NCI-H1694 treated with DMSO at 0.1 percent for 48 hours (cell line): ENCODE results near the gene PPIB.
"Not testable (repeated sequence)": the region's sequence is repeated elsewhere in the genome, so short reads cannot be mapped to it uniquely, and the experiment has no call there.

Experiments
- DNase-seq: peaks from one replicate; lab custom pipeline; 2025; lab: John Stamatoyannopoulos, UW

Gene PPIB

DNA sequence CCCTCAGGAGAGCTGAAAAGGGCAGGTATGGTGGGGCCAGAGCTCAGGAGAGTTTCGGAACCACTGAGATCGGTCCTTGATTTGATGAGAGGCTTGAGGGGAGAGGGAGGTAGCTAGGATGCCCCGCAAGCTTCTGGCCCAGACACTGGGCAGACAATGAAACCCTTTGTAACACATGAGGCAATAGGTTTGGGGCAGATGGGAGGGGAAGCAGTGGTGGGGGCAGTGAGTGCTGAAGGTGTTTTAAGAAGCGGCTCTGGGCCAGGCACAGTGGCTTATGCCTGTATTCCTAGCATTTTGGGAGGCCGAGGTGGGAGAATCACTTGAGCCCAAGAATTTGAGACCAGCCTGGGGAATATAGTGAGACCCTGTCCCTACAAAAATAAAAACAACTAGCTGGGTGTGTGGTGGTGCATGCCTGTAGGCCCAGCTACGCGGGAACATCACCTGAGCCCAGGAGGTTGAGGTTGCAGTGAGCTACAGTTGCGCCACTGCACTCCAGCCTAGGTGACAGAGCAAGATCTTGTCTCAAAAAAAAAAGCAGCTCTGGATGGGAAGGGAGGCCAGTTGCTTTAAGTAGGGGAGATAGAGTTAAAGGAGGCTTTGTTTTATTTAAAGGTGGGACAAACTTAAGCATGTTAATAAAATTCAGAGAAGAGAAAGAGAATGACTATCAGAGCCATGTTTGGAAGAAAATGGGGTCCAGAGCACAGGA lies 20.9 kb downstream of the PPIB start:
- no peak for DNase-seq

DNA sequence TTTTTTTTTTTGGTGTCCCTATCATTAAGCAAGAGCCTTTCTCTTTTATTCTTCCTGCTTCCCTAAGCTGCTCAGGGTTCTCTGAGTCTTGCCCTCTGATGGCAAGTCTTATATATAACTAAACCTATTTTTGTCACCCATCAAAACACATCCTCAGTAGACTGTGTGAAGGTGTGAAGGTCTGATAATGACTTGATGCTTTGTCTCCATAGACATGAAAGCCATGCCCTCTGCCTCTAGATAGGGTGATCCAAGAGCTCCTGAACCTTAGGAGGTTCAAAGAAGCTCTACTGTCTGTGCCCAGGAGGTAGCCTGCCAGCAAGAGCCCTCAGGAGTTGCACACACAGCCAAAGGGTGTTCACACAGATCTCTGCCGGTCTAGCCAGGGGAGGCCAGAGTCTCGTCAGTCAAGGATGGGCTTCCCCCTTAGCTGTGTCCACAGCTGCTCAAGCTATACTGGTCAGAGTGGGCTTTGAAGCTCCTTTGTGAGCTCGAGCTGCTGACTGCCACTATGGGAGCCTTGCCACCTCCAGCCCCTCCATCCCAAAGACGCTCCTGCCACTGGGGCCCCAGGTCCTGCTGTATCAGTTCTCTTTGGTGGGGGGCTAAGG lies 24.4 kb downstream of the PPIB start:
- no peak for DNase-seq

DNA sequence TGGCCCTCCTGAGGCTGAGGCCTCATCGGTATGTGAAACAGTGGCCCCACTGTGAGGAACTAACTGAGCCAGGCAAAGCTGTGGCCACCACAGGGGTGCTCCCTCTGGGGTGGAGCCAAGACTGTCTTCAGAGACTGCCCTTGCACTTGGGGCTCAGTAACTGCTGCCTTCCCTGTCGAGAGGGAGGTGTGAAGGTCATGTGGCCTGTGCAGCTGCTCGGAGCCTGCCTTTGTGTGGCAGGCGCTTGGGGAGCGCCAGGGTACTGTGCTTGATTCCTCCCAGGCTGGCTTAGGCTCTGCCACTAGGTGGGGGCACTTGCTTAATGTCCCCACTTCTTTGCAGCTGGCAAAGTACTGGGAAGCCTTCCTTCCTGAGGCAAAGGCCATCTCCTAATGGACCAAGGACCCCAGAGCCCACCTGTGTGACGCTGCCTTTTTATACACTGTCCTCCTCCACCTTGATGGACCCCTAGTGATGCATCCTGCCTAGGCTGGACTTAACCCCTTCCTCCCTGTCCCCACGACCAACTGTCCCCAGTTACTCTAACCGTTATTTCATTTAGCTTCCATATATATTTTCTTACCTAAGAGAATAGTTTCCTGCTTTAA lies 25.5 kb downstream of the PPIB start:
- no peak for DNase-seq

DNA sequence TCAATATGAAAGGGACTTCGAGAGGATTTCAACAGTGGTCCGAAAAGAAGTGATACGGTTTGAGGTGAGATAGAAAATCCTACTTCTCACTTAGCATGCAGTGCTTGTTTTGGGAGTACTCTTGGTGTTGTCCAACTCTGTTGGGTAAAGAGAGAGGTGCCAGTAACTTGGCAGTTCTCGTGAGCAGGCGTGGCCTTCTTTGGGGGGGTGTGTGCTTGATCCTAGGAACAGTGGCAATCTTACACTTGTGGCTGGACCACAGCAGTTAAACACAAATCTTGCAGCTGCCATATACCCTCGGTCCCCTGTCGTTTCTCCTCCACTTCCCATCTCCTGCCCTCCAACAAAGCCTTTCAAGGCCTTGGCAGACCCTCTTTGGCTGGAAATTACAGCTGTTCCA lies 26.5 kb downstream of the PPIB start:
- DNase-seq, result no peak

DNA sequence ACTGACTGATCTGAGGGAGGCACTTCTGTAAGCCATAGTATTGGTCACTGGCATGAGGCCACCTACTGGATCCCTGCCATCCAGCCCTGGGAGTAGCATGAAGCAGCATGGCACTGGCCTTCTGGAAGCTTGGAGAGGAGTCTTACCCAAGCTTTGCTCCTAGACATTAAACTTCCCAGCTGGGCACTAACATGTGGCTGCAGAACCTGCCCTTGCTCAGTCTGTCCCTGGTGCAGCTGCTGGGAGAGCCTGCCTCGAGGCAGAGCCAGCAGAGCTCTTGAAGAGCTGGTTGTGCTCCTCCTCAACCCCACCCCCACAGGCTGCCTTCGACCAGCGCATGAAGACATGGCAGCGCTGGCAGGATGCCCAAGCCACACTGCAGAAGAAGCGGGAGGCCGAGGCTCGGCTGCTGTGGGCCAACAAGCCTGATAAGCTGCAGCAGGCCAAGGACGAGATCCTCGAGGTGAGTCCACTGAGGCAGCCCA lies 28.4 kb downstream of the PPIB start:
- DNase-seq, result no peak

DNA sequence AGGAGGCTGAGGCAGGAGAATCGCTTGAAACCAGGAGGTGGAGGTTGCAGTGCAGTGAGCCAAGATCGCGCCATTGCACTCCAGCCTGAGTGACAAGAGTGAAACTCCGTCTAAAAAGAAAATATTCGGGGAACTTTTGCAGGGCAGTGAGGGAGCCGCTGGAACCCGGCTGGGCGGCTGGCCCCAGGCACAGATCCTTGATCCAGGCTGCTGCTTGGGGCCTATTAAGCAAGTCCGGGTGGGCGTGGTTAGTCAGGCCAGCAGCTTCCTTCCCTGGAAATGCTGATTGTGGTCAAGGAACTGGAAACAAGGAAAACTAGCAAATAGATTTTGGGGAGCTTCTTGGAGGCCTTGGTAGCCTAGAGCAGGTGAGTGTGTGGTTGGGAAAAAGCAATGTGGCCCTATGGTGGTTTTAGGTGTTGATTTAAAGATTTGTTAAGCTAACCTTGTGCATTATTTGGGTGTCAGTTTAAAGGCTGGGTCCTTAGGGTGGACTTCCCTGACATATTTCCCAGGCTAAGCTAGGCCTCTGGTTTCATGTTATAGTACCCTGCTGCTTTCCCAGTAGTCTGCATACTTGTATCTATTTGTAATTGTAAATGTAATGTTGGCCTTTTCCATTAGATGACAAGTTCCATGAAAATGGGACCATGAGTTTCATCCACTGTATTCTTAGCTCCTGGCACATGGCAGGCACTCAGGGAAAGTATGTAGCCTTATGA lies 29.0 kb downstream of the PPIB start:
- DNase-seq, result no peak

DNA sequence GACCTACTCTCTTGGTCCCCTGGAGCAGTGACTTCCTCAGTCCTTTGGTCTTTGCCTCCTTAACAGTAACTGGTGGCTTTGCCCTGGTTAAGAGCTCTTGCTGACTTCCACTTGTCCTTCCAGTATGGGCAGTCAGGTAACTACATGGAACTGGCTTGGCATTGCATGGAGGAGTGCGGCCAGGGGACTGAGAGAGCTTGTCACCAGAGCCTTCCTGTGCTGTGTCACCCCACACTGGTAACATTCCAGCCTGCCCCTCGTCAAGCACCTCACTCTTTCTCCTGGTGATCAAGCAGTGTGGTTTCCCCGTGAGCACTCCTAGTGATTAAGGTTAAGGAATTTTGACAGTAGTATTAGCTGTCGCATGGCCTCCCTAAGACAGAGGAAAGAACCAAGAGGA lies 30.6 kb downstream of the PPIB start:
- no peak for DNase-seq

DNA sequence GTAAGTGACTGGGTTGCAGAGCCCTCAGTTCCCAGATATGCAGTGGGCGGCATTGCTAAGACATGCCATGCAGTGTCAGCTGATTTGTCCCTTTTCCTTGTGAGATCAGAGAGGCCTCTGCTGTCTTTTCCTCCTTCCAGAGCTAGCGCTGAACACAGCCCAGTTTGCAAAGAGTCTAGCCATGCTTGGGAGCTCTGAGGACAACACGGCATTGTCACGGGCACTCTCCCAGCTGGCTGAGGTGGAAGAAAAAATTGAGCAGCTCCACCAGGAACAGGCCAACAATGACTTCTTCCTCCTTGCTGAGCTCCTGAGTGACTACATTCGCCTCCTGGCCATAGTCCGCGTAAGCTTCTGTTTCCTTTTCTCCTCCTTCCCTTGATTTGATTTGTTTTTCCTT lies 31.3 kb downstream of the PPIB start:
- DNase-seq, result no peak

DNA sequence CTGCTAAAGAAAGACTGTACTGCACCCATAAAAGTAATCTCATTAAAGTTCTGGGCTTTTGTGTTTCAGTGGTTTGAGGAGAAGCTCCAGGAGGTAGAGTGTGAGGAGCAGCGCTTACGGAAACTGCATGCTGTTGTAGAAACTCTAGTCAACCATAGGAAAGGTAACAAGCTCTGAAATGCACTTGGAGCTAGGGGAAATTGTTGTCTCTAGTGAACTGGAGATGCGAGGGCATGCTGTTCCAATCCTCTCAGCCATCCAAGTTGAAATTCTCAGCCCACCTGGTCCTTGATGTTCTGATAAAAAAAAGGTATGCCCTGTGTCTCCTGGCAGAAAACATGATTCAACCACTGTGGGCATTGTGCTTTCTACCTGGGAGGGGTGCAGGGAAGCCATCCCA lies 32.7 kb downstream of the PPIB start:
- no peak for DNase-seq

DNA sequence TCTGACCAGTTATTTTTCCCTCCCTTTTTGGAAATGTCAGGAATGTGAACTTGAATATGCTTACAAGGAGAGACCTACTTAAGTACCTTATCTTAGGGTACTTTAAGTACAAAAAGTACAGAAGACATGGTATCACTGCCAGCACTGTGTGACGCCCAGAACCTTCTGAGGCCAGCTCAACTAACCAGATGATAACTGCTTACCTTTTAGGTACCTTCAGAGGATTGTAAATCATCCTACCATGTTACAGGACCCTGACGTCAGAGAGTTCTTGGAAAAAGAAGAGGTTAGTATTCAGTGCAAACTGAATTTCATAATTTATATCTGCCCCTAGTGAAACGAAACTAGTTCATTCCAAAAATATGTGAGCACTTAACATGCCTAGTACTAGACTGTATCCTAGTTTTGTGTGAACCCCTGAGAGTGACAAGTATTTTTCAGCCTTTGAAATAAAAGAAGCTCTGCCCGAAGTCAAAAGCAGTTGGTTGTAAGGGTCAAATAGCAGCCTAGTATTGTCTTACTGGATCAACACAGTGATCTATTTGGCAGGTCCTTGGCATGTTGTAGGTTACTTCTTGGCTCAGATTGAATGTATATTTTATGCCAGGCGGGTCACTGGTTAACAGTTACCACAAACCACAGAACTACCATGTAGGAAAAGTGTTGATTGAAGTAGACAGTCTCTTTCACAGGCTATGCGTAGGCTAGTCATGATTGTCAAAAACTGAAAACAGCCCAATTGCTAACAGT lies 35.1 kb downstream of the PPIB start:
- DNase-seq, result no peak

DNA sequence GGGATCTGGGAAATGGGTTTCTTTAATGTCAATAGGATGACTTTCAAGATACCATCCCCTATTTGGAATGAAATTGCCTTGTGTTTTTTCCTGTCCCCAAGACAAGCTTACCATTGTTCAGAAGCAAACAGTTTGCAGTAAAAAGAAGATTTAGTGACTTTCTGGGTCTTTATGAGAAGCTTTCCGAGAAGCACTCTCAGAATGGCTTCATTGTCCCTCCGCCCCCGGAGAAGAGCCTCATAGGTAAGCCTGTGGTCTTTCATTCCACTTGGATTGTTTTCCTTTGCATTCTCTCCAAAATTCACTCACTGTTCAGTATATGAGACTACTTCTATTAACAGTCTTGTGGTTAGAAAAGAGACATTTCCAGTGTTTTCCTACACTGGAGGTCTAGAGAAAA lies 36.8 kb downstream of the PPIB start:
- DNase-seq, result no peak

DNA sequence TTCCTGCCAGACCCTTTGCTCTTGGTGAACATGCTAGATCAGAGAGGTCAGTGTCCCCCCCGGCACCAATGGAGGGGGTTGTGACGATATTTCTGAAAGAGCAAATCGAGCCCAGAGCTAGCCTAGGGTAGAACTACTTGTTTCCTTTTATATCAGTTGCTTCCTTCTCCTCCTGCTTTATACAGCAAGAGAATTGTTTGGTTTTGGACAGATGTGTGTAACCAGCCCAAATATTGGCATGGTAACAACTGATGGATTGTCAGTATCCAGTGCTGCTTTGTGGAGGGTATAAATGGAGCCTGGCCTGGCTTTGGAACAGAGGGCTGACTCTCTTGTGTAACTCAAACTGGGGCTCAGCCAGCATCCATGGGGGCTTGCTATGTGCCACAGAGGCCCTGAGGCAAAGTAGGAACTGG lies 39.9 kb downstream of the PPIB start:
- DNase-seq, result no peak

DNA sequence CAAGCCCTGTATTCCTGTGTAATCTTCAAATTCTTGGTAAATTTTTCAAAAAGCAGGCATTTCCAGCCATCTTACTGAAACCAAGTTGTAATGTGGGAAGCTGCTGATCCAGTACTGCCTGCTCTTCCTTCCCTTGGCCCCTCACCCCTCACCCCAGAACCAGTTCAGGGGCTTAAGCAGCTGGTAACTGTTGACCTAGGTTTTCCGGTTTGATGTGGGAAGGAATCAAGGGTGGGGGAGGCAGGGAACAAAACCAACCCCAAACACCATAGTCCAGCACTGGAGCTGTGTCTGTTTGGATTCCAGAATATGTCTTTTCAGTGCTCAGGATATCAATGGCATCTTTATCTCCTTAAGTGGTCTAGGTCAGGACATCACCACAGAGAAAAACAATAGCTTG lies 40.4 kb downstream of the PPIB start:
- no peak for DNase-seq

DNA sequence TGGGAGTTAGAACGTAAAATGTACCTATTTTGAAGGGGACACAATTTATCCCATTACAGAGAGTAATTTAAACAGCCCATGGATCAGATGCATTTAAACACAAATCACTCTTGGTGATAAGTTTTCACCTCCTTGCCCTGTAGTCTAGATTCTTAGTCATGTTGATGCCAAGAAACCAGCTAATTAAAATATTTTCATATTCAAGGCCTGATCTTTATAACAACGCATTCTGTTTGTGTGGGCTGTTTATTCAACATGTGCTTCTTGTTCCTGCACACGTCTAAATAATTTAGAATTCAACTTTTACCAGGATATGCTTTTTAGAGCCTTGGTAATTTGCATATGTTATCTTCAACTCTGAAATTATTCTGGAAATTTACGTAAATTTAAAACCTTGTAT lies 41.2 kb downstream of the PPIB start:
- DNase-seq, result no peak

DNA sequence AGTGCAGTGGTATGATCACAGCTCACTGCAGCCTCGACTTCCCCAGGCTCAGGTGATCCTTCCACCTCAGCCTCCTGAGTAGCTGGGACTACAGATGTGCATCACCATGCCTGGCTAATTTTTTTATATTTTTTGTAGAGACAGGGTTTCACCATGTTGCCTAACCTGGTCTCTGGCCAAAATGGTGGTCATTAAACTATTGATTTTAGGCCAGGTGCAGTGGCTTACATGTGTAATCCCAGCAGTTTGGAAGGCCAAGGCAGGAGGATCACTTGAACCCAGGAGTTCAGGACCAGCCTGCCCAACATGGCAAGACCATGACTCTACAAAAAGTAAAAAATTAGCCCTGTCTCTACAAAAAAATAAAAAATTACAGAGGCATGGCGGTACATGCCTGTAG lies 42.5 kb downstream of the PPIB start:
- not testable (repeated sequence) for DNase-seq

DNA sequence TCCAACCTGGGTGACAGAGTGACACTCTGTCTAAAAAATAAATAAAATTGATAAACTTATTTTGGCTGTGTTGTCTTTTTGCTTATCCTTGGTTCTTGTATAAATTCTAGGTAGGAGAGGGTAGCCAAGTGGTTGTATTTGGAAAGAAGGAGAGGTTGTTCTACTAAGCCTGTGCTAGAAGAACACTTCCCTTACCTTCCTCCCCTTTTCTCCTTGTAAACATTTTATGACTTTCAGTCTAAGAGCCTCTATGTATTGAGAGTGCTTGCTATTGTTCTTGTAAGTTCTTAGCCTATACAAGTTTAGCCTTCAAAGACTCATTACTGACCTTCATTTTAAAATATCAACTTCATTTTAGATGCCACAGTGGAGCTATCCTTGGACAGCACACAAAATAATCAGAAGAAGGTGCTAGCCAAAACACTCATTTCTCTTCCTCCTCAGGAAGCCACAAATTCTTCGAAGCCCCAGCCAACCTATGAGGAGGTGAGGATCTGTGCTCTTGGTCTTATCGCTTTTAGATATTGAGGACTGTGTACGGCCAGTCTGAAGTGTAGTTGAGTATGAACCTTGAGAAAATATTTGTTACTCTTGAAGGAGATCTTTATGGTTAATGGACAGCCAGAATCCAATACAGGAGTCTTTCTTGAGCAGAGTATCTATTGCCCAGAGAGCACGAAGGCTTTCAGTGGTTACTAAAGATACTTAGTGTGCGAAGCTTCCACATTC lies 44.9 kb downstream of the PPIB start:
- no peak for DNase-seq

DNA sequence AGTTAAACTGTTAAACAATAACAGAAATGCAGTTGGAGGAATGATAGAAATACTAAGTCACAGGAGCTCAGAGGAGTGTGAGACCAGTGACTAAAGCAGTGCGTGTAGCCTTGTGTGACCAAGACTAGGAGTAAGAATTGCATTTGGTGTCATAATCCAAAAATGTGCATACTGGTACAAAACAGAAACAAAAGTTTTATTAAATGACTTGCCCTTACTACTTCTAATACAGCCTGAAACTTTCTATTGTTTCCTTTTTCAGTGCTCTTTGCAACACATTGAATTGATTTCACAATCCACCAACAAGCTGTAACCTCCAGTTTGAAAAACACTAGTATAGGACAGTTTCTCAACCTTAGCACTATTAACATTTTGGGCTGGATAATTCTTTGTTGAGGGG lies 49.9 kb downstream of the PPIB start:
- no peak for DNase-seq

DNA sequence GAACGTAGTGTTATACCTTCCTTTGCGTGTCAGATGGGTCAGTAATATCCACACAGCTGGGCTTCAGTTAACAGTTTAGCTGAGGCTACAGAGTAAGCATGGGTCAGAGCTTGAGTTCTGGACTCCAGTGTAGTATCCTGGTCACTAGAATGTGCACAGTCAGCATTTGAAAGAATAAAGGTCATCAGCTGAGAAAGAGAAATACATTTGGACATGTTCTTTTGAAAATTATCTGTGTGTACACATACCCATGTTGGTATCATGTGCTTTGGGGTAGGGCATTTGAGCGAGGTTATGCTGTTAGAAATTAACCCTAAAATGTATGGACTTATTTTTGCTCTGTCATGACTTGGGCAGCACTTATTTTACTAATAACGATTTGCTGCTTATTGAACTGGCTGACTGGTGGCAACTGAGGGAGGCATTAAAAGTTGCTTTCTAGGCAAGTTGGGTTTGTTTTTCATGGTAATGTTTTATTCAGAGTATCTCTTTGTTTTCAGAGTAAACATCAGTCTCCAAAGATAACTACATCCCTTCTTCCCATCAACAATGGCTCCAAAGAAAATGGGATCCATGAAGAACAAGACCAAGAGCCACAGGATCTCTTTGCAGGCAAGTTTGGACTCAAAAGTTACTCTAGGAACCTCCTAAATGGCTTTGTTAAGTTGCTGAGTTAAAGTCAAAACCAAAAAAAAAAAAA lies 50.6 kb downstream of the PPIB start:
- no peak for DNase-seq

DNA sequence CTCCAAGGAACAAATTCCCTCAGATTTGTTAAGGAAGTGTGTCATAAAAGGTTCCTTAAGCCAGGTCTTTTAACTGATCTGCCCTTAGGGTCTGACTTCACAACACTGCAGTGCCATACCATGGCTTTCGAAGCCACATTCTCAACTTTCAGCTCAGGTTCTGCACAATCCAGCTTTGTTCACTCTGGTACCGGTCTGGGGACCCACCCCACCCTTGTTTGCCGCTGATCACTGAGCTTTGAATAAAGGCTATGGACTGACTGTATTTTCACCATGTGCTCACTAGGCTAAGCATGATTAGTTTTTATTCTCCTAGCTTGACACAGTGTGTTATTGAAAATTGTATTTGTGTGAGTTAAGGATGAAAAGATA lies 51.2 kb downstream of the PPIB start:
- DNase-seq, result no peak

DNA sequence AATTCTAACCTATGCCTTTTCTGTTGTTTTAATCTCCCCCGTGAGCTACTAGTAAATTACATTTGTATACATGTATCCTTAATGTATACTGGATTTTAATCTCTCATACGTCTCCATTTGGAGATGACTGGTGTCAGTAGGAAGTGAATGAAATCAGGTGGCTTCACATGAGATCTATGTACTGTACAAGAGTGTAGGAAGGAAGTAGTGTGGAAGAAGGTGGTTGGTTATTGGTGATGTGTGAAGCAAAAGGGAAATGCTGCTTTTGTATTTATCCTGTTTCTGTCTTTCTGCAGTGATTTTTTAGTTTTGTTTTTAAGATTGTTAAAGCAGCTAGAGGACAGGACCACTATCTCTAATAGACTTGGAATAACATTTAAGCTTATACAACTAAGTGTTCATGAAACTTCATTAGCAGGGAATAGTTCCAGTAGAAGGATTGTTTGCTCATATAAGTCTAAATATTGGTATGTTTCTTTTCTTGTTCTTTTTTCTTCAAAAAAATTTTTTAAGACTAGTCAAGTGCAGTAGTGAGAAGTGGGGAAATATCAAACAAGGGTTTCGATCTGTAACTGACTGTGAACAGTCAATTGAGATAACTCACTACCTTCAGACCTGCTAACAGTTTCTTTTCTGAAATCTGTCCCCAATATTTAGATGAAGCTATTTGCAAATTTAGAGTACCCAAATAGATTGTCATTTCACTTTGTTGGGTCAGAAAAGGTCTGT lies 51.7 kb downstream of the PPIB start:
- no peak for DNase-seq
